ENCODE measurements around the gene HCRTR1. TPM values are rescaled to one million over a fixed set of nuclear protein-coding genes. Genes with fewer than 3 reads are reported as not detected.

The HCRTR1 gene
- total RNA-seq, 4 donors from 2014 or later, result 0.45 to 1.8 (median 1.7) TPM; not detected in 1

DNA sequence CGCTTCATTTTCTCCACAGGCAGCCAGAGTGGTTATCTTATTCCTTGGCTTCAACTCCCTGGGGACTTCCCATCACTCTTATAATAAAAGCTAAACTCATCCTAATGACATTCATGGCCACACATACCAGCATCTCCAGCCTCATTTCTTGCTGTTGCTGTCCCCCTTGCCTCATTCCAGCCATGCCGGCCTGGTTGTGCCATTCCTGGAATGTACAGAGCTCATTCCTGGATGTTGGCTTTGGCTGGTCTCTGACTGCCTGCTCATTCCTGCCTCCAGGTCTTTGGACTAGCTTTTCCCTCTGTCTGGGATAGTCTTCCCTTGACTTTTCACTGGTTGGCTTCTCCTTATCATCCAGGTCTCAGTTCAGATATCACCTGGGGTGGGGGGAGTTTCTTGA, 29.6 kb downstream of the HCRTR1 start:
- Histone ChIP-seq H3K27ac (replicated peaks in 1 of 4) (peak overlapping the region in 2 of 4 donors; percentile 9 to 14), H3K4me3 (no peak overlapping the region), H3K27me3 (no peaks in the 10 kb centered on the region), H3K9me3 (no peaks in the 10 kb centered on the region), H3K36me3 (peaks cover 0 to 4% (median 0%) of the 10 kb centered on the region in 4 donors), H3K4me1 (peaks cover 41 to 54% (median 48%) of the 10 kb centered on the region in 4 donors)
- WGBS, result 64% methylated on average over 2 of the region's 2 CpGs
- TF ChIP-seq, protein P1, sequence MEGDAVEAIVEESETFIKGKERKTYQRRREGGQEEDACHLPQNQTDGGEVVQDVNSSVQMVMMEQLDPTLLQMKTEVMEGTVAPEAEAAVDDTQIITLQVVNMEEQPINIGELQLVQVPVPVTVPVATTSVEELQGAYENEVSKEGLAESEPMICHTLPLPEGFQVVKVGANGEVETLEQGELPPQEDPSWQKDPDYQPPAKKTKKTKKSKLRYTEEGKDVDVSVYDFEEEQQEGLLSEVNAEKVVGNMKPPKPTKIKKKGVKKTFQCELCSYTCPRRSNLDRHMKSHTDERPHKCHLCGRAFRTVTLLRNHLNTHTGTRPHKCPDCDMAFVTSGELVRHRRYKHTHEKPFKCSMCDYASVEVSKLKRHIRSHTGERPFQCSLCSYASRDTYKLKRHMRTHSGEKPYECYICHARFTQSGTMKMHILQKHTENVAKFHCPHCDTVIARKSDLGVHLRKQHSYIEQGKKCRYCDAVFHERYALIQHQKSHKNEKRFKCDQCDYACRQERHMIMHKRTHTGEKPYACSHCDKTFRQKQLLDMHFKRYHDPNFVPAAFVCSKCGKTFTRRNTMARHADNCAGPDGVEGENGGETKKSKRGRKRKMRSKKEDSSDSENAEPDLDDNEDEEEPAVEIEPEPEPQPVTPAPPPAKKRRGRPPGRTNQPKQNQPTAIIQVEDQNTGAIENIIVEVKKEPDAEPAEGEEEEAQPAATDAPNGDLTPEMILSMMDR (IDR thresholded peaks at IDR 0.05), result no peak
- TF ChIP-seq POLR2AphosphoS5 (IDR thresholded peaks at IDR 0.05) (no peak), EP300 (IDR thresholded peaks at IDR 0.05) (no peak), POLR2A (IDR thresholded peaks at IDR 0.05; ENCODE audit: low read depth) (no peak)
- intact Hi-C loops (cut with DNase I), result no loop called here
- DNase-seq (ENCODE audit: extremely low spot score), result no peak

DNA sequence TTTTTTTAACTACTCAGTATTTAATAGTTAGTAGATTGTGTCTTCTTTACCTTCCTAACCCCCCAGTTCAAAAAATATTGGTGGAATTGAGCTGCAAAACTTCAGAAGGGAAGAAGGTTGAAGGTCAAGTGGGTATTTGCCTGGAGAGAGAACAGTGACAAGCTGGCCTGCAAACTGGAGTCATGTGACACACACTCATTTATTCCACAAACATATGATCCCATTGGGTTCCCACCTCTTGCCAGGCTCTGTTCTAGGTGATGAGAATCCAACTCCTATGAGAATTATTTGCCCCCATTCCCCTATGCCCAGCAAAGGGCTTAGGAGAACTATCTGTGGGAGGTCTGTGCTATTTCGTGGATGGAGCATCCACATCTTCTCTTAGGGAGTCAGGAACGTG, 30.7 kb downstream of the HCRTR1 start:
- 66% methylated on average over 2 of the region's 2 CpGs for WGBS
- no peak for TF ChIP-seq EP300 (IDR thresholded peaks at IDR 0.05)
- TF ChIP-seq, protein P1 (IDR thresholded peaks at IDR 0.05), result no peak
- TF ChIP-seq POLR2A (IDR thresholded peaks at IDR 0.05; ENCODE audit: low read depth), result no peak
- TF ChIP-seq POLR2AphosphoS5 (IDR thresholded peaks at IDR 0.05), result no peak
- intact Hi-C loops (cut with DNase I), result no loop called here

DNA sequence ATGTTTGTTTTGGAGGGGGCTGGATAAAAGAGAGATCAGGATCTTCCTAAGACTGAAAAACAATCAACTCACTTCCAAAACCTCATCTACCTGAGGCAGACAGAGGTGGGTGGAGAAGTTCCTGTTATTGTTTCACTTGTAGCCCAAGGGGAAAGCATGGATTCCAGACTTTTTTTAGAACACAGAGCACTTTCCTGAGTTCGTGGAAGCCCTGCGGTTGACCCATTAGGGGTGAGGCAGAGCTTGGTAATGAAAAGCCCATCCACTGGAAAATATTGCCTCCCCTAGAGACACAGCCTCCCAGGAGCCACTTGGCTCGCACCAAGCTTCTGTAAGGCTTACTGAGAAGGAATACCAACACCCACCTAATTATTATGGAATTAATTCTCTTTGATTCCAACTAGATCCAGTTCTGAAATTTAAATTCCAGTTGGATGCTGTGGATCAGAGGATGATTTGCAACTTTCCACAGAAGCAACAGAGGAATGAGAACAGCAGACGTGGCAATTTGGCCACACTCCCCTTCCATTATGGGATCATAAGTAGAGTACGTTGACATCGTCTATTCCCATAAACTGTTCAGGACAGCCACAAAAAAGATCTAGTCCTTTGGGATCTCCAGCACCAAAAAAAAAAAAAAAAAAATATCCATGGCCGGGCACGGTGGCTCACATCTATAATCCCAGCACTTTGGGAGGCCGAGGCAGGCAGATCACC, 31.3 kb downstream of the HCRTR1 start:
- TF ChIP-seq POLR2AphosphoS5 (IDR thresholded peaks at IDR 0.05), result peak in 1 of 2 donors; percentile 11
- TF ChIP-seq, protein P1 (IDR thresholded peaks at IDR 0.05), result no peak
- intact Hi-C loops (cut with DNase I), result no loop called here
- DNase-seq (ENCODE audit: extremely low spot score), result no peak

More for the DNA sequence above, 30.7 kb downstream of the HCRTR1 start:
- DNase-seq (ENCODE audit: extremely low spot score), result no peak
- no peaks in the 10 kb centered on the region for H3K9me3 ChIP-seq
- no peak overlapping the region for H3K4me3 ChIP-seq
- H3K27me3 ChIP-seq, result no peaks in the 10 kb centered on the region
- H3K27ac ChIP-seq (replicated peaks in 1 of 4), result peak overlapping the region in 2 of 4 donors; percentile 2 to 28
- peaks cover 0 to 14% (median 4%) of the 10 kb centered on the region in 4 donors for H3K36me3 ChIP-seq
- H3K4me1 ChIP-seq, result peaks cover 31 to 44% (median 37%) of the 10 kb centered on the region in 4 donors

DNA sequence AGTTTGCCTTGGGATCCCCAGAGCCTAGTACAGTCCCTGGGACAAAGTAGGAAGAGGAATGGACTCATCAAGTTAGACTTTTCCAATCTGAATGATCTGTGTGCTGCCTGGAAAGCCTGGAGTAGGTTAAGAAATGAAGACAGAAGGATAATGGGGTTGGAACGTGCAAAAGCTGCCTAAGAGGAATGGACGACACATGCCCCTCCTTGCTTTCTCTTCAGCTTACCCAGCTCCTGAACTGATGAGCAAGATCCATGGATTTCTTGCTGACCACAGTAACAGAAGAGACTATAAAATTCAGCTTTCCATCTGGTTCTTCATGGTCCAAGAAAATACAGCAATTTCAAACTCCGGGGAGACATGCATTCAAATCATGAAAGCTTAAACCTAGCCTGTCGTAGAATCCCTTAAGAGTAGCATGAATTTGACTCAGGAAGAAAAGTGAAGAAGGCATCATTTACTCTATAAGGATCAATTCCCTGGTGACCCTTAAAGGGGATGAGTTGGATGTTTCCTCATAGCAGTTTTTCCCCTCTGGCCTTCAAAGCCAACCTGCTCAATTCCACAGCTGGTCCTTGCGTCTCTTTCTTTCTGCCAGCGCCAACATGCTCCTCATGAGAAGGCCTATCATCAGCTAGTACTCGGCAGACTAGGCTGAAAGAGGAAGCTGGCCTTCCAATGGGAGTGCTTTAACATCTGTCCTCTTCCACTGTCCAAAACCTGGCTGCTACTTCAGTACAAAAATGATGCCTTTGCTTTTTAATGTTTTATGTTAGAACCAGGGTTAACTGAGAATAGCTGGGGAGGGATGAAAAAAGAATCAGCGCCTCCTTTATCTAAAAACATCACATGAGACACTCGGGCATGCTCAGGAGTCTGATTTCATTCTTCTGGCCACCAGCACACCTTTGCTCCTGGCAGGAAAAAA, 32.9 kb downstream of the HCRTR1 start:
- peak overlapping the region in 1 of 4 donors; percentile 50 for H3K27ac ChIP-seq (replicated peaks in 1 of 4)
- 67% methylated on average over 9 of the region's 9 CpGs for WGBS
- peaks cover 0 to 35% (median 13%) of the 10 kb centered on the region in 4 donors for H3K36me3 ChIP-seq
- peaks cover 20 to 31% (median 26%) of the 10 kb centered on the region in 4 donors for H3K4me1 ChIP-seq
- no peaks in the 10 kb centered on the region for H3K27me3 ChIP-seq
- TF ChIP-seq POLR2AphosphoS5 (IDR thresholded peaks at IDR 0.05), result no peak
- TF ChIP-seq, protein P1 (IDR thresholded peaks at IDR 0.05), result no peak
- no peak for TF ChIP-seq POLR2A (IDR thresholded peaks at IDR 0.05; ENCODE audit: low read depth)
- no peak for TF ChIP-seq EP300 (IDR thresholded peaks at IDR 0.05)
- DNase-seq (ENCODE audit: extremely low spot score), result no peak
- no peak overlapping the region for H3K4me3 ChIP-seq
- no peaks in the 10 kb centered on the region for H3K9me3 ChIP-seq
- intact Hi-C loops (cut with DNase I), result no loop called here

More for the DNA sequence above, 31.3 kb downstream of the HCRTR1 start:
- Histone ChIP-seq H3K4me3 (no peak overlapping the region), H3K4me1 (peaks cover 25 to 38% (median 31%) of the 10 kb centered on the region in 4 donors), H3K36me3 (peaks cover 0 to 20% (median 7%) of the 10 kb centered on the region in 4 donors), H3K27me3 (no peaks in the 10 kb centered on the region), H3K27ac (replicated peaks in 1 of 4) (peak overlapping the region in 2 of 4 donors; percentile 2 to 28), H3K9me3 (no peaks in the 10 kb centered on the region)
- 67% methylated on average over 9 of the region's 9 CpGs for WGBS
